HL-60 (cell line): ENCODE results near the gene MCM6.
A peak's percentile ranks its signal among the peaks of the same experiment; 100 is the strongest.

ENCODE experiments used
- DNase-seq, 2 experiments: peaks; one replicate each; pipeline ENCODE4 v3.0.0-alpha.2; 2010 to 2020; ENCODE audit warnings: low read depth in 1 of 2, low spot score in 1 of 2
- H3K27ac ChIP-seq: fragments of 250-450 bp; sonication (Bioruptor Pico); replicated peaks from 2 replicates; pipeline ENCODE4 v1.5.1; 2020; ENCODE audit warnings: mild to moderate bottlenecking, moderate library complexity
- H3K27me3 ChIP-seq: fragments of 250-450 bp; sonication (Bioruptor Pico); 2 replicates; pipeline ENCODE4 v1.5.1; 2021; ENCODE audit warnings: mild to moderate bottlenecking, moderate library complexity; ENCODE audit not compliant: insufficient read depth, poor library complexity, severe bottlenecking
- H3K4me3 ChIP-seq: replicated peaks from 2 replicates; pipeline ENCODE4 v1.5.1; 2011; ENCODE audit warnings: mild to moderate bottlenecking, control low read depth, low read length; ENCODE audit not compliant: insufficient read depth
- GABPA ChIP-seq: IDR thresholded peaks from 2 replicates; pipeline ENCODE4 v1.6.1; 2012; ENCODE audit warnings: low read depth
- POLR2AphosphoS5 ChIP-seq: IDR thresholded peaks from 2 replicates; pipeline ENCODE4 v1.6.1; 2012; ENCODE audit warnings: low read depth
- REST ChIP-seq: IDR thresholded peaks from 2 replicates; pipeline ENCODE4 v1.6.1; 2012; ENCODE audit warnings: low read depth; ENCODE audit not compliant: insufficient replicate concordance
- SPI1 ChIP-seq: IDR thresholded peaks from 2 replicates; pipeline ENCODE4 v1.6.1; 2012; ENCODE audit warnings: low read depth, mild to moderate bottlenecking, borderline replicate concordance
- TF ChIP-seq, protein P1 (sequence below): IDR thresholded peaks from one replicate; pipeline ENCODE4 v1.5.1; 2011; ENCODE audit warnings: low read length, control low read depth, inconsistent platforms; ENCODE audit not compliant: insufficient read depth

MCM6 gene

DNA sequence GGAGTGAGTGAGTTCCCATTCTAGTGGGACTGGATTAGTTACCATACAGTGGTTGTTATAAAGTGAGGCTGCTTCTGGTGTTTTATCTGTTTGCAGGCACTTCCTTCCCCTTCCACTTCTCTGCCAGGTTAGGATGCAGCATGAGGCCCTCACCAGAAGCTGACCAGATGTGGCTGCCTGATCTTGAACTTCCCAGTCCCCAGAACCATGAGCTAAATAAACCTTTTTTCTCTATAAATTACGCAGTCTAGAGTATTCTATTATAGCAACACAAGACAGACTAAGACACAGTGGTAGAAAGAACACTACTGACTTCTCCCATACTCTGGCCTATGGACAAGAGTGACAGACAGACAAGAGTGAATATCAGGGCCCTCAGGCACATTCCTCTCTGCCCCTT lies 53.4 kb downstream of the MCM6 start:
- Histone ChIP-seq H3K27me3 (no peaks in the 10 kb centered on the region), H3K27ac (no peak overlapping the region), H3K4me3 (no peak overlapping the region)
- no peak for TF ChIP-seq POLR2AphosphoS5
- TF ChIP-seq, protein P1, sequence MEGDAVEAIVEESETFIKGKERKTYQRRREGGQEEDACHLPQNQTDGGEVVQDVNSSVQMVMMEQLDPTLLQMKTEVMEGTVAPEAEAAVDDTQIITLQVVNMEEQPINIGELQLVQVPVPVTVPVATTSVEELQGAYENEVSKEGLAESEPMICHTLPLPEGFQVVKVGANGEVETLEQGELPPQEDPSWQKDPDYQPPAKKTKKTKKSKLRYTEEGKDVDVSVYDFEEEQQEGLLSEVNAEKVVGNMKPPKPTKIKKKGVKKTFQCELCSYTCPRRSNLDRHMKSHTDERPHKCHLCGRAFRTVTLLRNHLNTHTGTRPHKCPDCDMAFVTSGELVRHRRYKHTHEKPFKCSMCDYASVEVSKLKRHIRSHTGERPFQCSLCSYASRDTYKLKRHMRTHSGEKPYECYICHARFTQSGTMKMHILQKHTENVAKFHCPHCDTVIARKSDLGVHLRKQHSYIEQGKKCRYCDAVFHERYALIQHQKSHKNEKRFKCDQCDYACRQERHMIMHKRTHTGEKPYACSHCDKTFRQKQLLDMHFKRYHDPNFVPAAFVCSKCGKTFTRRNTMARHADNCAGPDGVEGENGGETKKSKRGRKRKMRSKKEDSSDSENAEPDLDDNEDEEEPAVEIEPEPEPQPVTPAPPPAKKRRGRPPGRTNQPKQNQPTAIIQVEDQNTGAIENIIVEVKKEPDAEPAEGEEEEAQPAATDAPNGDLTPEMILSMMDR = no peak
- TF ChIP-seq GABPA = no peak
- no peak for TF ChIP-seq SPI1
- DNase-seq = no peak

DNA sequence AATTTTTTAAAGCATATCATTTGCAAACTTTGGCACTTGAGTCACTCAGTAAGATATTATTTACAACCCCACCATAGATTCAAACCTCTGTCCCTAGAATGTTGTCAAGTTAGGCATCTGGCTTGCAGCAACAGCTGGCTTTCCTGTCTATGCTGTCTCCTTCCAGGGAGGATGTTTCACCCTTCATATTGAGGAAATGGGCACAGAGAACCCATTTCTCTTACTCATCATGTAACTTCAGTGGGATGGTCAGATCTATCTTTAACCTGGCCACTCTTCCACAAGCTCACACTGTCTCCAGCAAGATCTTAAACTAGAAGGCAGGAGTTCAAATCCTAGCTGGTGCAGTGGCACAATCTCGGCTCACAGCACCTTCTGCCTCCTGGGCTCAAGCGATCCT lies 55.1 kb downstream of the MCM6 start:
- H3K27me3 ChIP-seq = no peaks in the 10 kb centered on the region
- TF ChIP-seq POLR2AphosphoS5 (no peak), SPI1 (no peak), GABPA (no peak), REST (no peak)
- TF ChIP-seq, protein P1 = no peak
- DNase-seq = no peak
- no peak overlapping the region for H3K27ac ChIP-seq
- no peak overlapping the region for H3K4me3 ChIP-seq

DNA sequence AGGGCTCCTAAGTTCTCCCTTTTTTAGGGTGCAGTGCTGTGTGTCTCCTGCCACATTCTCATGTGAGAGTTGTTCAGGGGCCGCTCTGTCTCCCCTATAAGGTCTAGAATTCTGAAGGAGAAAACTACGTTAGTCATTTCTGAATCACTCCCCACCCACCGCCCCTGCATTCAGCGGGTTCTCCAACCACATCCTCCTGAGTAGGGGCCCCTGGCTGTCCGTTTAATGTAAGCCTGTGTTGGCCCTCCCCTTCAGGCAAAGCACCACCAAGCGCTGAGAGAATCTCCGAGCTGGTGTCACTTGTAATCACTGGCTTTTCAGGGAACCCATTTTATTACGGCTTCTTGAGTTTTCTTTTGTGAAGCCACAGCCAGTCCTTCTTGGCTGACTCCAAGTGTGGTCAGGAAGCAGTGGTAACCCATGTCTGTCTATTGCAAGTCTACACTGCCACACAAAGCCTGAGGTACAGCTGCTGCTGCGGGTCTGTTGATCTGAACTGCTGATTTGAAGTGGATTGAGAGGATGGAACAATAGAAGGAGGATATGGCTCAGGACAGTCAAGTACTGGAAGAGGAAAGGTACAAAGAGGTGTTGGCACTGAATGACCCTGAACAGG lies 56.1 kb downstream of the MCM6 start:
- H3K4me3 ChIP-seq = no peak overlapping the region
- H3K27ac ChIP-seq = no peak overlapping the region
- H3K27me3 ChIP-seq = no peaks in the 10 kb centered on the region
- TF ChIP-seq REST = no peak
- TF ChIP-seq SPI1 = no peak
- TF ChIP-seq, protein P1 = no peak
- TF ChIP-seq POLR2AphosphoS5 = no peak
- TF ChIP-seq GABPA = no peak
- peak in 1 of 2 experiments; percentile 14 for DNase-seq
